ENCODE data around the gene PACRG. TPM values are rescaled to one million over a fixed set of nuclear protein-coding genes. Genes with fewer than 3 reads are reported as not detected.

Gene PACRG
- total and polyA plus RNA-seq, 2 of the 13 experiments (the other 11 are each of a cell fraction or from before 2014, with no cell fraction given), result 0.13 TPM; not detected in 1

- no peak for TF ChIP-seq THAP9 (CRISPR knock-in tag; IDR thresholded peaks at IDR 0.05; ENCODE audit: borderline replicate concordance)
- no peak for TF ChIP-seq NCOA1 (CRISPR knock-in tag; IDR thresholded peaks at IDR 0.05)
- TF ChIP-seq ESRRA (CRISPR knock-in tag; IDR thresholded peaks at IDR 0.05; ENCODE audit: low read depth), result no peak
- no peak for TF ChIP-seq SRSF1 (optimal IDR thresholded peaks at IDR 0.05; ENCODE audit: low read depth, low read length)
- no peak for TF ChIP-seq EZH2 (conservative IDR thresholded peaks at IDR 0.05; ENCODE audit: low read depth, low read length)
- TF ChIP-seq TBP (CRISPR knock-in tag; IDR thresholded peaks at IDR 0.05), result no peak
- no peak for TF ChIP-seq MIER3 (CRISPR knock-in tag; IDR thresholded peaks at IDR 0.05; ENCODE audit: borderline replicate concordance)
- no peak for TF ChIP-seq ZFP82 (CRISPR knock-in tag; IDR thresholded peaks at IDR 0.05; ENCODE audit: borderline replicate concordance)
- TF ChIP-seq PBX3 (CRISPR knock-in tag; IDR thresholded peaks at IDR 0.05; ENCODE audit: borderline replicate concordance), result no peak
- TF ChIP-seq RBM39 (IDR thresholded peaks at IDR 0.05; ENCODE audit: low read depth, low read length, poor library complexity, severe bottlenecking), result no peak
These were observed 29.3 kb upstream of the PACRG start (continued) for GRCh38 chr6:162698440-162698839.

GRCh38 chr6:162699961-162700360 is 27.8 kb upstream of the PACRG start:
- Histone ChIP-seq H3K79me2 (ENCODE audit: insufficient read depth, low read length) (no peaks in the 10 kb centered on the region), H3K9me3 (ENCODE audit: low read length) (no peaks in the 10 kb centered on the region), H3K27ac (ENCODE audit: extremely low read length, insufficient read depth, low read length) (no peak overlapping the region), H3K4me2 (ENCODE audit: low read depth, low read length) (no peak overlapping the region), H2AFZ (ENCODE audit: low read length) (no peak overlapping the region), H3K36me3 (replicated peaks in 1 of 2; ENCODE audit: control insufficient read depth in 1 of 2, insufficient read depth in 2 of 2, low read length in 2 of 2) (no peaks in the 10 kb centered on the region), H3K27me3 (ENCODE audit: control insufficient read depth in 1 of 2, insufficient read depth in 2 of 2, low read length in 2 of 2) (no peaks in the 10 kb centered on the region), H4K20me1 (ENCODE audit: insufficient read depth, low read length) (no peaks in the 10 kb centered on the region), H3K4me1 (ENCODE audit: insufficient read depth, low read length) (no peaks in the 10 kb centered on the region), H3K4me3 (replicated peaks in 1 of 3; ENCODE audit: insufficient read depth in 1 of 3, low read depth in 2 of 3, low read length in 3 of 3) (no peak overlapping the region), H3K9ac (ENCODE audit: insufficient read depth, low read depth, low read length) (no peak overlapping the region)
- no TSS peak for BruUV-seq (replicated peaks)
- in situ Hi-C loops (cut with HindIII; ENCODE audit: extremely low pct_ligation_motif_present, low pct_unique_long_range_greater_than_20kb), result no loop called here
- no peak for DNase-seq (ENCODE audit: low spot score)
- no peak for FAIRE-seq
- ATAC-seq, result no peak
- intact Hi-C loops (cut with micrococcal nuclease; ENCODE audit: unreplicated experiment), result no loop called here
- 1% methylated on average over 2 of the region's 2 CpGs for WGBS (ENCODE audit: low lambda C conversion rate)
- CTCF ChIA-PET (ENCODE audit: low intra/inter-chr PET ratio, low total read pairs), result no interaction called here
- TF ChIP-seq CEBPB (IDR thresholded peaks at IDR 0.05; ENCODE audit: borderline replicate concordance, low read depth, low read length) (0 out of 2 replicates have a peak, but pooled peaks have one; percentile 33), ZNF616 (CRISPR knock-in tag; IDR thresholded peaks at IDR 0.05; ENCODE audit: low read depth) (no peak), ZNF816 (CRISPR knock-in tag; IDR thresholded peaks at IDR 0.05; ENCODE audit: borderline replicate concordance) (no peak), GPBP1L1 (CRISPR knock-in tag; IDR thresholded peaks at IDR 0.05) (no peak)
- POLR2A ChIA-PET, result no interaction called here
